ENCODE measurements around the gene IL17A. TPM values are rescaled to one million over a fixed set of nuclear protein-coding genes. Genes with fewer than 3 reads are reported as not detected.

Gene IL17A
- total RNA-seq, 1 donor from 2014 or later, result not detected

DNA sequence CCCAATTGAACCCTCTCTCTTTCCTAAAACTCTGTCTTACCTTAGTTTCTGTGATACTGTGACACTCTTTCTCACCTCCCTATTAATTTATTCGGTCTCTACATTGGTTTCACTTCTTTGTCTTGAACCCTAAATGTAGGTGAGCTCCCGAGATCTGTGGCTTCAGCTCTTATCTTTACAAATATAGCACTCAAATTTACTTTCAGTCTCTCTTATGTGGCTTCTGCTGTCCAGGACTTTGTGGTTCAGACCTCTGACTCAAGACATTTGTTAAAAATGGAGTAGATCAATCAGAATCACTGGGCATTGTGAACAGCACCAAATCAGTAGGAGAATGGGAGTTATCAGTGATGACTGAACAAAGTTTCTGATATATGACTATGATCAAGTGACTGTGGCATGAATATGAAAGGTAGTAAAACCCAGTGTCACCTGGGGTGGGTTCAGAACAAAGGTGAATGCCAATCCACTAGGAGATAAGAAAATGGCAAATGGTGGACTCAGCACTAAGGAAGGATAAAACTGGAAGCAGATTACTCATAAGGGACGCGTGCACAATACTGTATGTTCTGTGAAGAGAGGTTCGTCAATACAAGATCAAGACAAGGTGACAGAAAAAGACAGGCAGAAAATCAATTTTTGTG is 30.9 kb downstream of the IL17A start:
- no peak for DNase-seq

DNA sequence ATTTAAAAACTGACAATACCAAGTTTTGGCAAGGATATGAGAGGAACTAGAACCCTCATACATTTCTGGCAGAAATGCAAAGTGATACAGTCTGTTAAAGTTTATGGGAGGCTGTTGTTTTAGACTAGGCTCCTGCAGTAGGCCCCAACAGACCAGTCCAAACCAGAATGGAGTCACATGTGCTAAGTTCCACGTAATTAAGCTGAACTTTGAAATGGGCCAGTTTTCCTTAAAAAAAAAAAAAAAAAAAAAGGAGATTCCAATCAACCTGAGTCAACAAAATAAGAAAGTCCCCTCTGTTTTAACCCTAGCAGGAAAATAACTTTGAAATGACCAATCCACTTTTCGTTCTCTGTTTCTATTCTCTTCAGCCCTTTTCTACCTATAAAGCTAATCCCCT is 31.6 kb downstream of the IL17A start:
- no peak for DNase-seq

DNA sequence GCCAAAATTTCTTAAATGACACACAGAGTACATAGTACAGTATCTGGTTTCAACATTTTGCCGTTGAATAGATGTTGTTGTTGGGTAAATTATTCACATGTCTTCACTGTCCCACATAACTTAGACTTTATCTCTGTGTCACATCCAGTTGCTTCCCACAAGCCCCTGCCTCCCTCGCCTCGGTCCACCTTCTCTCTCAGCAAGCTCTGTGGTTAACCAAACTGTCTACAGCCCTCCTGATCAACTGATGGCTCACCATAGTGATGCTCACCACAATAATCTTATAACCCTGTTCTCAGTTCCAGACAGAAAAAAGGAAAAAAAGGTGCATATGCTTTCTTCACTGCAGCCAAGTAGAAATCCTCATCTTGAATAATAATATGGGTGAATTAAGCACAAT is 35.1 kb downstream of the IL17A start:
- no peak for DNase-seq

DNA sequence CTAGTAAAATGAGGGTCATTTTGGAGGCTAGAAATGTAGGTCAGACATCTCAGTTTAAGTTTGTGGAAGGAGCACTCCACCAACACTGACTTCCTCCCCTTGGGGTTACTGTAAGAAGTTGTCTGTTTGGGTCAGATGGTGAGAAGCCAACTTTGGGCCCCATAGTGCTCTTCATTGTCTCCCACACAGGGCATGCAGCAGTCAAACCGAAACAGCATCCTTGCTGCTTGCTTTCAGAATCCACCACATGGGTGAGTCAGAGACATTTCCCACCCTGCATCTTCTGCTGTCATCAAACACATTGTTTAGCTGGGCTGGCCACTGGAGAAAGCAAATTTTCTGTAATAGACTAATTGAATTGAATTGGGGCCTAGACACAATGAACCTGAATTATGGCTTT is 41.3 kb downstream of the IL17A start:
- DNase-seq, result no peak

DNA sequence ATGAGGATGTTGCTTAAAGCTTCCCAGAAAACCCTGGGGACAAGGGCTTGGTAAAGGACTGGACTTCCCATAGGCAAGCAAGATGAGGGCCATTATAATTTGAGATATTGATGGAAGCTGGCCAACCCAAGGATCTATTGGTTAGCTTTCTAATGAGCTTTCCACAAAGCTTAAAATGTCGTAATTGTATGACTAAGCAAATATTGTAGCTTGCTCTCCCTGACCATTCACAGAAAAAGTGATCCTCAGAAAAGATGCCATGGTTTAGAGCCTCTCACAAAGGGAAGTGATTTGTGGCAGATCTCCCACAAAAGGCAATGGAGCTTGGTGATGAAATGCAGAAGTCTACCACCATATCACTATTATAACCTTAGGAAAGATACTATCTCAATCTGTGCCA is 44.5 kb downstream of the IL17A start:
- DNase-seq, result no peak

DNA sequence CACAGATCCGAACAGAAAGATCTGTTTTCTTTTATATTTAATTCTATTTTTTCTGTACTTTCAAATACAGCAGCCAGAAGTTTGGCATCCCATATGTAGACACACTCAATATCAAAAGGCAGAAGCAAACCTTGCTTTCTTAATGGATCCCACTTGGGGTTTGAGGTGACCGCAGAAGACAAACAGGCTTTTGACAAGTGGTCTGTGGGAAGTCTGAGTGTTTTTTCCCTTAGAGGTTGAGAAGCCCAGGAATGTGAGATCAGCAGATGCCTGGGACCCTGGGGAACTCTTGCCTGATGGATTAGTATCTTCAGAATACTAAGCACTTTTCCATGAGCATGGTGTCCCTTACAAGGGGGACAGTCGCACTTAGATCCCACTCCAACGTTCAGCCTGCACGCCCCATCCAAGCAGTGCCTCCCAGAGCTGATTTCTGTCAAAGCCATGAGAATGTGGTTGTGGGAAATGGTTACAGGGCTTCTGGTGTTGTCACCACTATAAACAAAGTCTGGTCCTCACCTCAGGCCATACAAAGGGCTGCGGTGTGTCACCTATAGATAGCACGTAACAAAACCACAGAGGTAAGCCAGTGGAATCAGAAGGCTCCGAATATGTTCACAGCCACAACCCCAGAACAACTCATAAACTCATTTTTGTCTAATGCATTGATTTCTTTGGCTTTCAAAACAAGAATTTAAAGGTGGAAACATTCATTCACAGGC is 45.4 kb downstream of the IL17A start:
- DNase-seq, result no peak

DNA sequence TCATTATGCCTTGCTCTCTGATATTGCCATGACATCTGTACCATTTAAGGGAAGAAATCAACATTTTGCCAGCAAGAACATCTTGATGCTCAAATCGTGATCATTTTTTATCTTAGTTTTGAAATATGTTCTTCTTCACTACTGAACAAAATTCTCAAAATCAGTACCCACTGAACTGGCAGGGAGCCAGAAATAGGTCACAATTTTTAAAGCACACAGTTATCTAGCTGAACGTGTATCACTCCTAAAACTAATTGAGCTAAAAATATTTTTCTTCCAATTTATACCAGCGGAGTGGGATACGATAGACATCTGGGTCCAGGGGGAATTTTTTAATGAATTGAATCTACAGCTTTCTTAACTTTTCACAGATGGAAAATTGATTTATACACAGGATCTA is 46.8 kb downstream of the IL17A start:
- no peak for DNase-seq

DNA sequence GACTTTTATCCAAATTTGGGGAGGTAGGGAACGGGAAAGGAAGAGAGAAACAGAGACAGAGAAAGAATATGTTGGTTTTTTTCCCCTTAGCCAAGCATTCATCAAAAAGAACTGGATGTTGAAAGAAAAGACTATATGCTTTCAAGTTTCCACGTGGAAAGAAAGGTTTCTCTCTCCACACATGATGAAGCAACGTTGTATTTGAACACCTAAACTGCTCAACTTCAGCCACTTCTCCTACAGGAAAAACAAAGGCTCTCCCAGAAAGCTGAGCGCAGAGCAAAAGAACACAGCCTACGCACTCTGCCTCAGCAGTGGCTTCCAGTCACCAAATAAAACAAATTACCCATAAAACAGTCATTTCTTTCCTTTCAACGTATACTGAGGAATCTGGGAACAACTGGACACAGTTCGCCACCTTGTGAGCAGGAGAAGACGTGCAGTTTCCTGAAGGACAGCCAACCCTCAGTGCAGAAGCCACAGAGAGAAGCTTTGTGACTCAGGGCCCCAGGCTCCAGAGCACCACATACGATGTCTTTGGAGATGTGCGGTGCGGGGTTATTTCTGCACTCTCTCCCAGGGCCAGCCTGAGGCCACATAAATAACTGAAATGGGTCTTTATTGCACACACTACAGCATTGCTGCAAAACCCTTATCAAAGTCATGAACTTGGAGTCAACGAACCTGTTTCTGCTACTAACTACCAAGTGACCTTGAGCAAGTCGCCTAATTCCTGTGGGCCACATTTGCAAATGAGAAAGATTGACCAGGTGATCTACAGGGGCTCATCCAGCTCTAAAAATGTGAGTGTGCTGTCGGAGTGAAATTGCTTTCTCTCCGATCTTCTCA is 48.0 kb downstream of the IL17A start:
- DNase-seq, result peak; percentile 70

Other genes with a start within 250 kb of the IL17A start
- 0.09 and 0.17 TPM in 2 replicates for gene PKHD1, start 98.8 kb upstream of the IL17A start, total RNA-seq
- gene IL17F, start 58.1 kb downstream of the IL17A start, total RNA-seq, result not detected in 2 replicates
- gene MCM3, start 98.4 kb downstream of the IL17A start, total RNA-seq, result 78.8 and 117 TPM in 2 replicates
- 12.4 and 19.4 TPM in 2 replicates for gene PAQR8, start 175.8 kb downstream of the IL17A start, total RNA-seq
- 9.9 and 11.3 TPM in 2 replicates for gene EFHC1, start 234.0 kb downstream of the IL17A start, total RNA-seq

Measured in dermis blood vessel endothelial cell (primary cell).